NCI-H69 (cell line): ENCODE measurements around the gene MUC6.

Experiments
- DNase-seq: peaks from one replicate; lab custom pipeline; 2025; lab: John Stamatoyannopoulos, UW

Gene MUC6

DNA sequence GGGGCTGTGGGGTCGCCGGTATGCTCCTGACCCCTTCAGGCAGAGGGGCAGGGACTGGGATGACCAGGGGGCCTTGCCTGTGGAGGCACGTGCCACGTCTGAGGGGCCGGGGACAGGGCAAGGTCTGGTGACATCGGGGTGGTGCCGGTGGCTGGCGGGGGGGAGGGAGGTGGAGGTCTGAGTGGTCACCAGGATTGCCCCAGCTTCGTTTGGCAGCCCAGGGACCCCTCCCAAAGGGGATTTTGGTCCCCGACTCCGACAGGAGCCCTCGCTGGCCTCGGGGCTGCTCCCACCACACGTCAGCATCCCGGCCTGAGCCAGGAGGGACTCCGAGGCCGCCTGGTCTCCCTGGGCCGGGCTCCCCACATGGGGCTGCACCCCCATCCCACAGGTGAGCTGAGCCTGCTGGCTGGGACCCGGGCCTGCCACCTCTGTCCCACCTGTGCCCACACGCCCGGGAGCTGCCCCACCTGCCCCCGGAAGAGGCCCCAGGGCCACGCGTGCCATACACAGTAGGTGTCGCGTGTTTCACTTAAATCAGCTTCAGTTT, 1.1 kb upstream of the MUC6 start:
- DNase-seq = no peak

DNA sequence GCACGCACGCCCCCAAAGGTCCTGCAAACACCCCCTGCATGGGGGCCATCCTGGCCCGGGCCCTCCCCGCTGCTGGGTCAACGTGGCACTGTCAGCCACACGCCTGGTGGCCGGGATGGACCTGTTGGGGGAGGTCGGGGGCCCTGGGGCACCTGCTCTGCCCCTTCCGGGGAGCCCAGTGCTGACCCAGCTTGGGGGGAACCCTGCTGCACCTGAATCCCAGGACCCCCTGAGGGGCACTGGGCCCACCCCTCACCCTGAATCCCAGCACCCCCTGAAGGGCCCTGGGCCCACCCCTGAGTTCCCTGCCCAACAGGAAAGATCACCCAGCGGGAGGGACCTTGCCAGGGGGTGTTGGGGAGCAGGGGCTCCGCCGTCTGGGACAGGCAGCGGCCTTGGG, 413 bp upstream of the MUC6 start:
- DNase-seq = no peak

DNA sequence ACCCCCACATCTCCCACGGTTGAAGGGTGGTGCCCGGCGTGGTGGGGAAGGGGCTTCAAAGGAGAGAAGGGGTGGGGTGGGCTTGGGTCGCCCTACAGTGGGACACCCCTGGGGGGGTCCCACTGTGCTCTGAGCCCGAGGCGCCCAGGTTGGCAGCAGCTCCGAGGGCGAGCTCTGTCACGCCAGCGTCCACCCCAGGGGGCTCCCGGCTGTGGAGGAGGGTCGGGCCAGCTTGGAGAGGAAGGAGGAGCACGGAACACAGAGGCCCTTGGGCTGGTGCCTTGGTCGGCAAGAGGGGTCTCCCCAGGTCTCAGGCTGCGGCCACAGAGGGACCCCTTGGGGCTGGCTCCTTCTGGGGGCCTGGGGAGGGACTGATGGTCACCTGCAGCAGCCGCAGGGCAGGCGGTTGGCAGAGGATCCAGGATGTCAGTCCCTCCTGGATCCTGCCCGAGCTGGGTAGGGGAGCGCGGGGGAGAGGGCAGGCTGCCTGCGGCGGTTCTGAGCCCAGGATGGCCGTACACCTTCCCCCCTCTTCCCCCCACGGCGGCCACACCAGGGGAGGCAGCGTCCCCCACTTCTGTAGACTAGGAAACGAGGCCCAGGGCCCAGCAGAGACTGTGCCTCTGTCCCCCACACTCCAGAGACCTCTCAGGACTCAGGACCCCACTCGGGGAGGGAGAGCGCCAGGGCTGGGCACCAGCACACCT, 788 bp downstream of the MUC6 start:
- DNase-seq = no peak

DNA sequence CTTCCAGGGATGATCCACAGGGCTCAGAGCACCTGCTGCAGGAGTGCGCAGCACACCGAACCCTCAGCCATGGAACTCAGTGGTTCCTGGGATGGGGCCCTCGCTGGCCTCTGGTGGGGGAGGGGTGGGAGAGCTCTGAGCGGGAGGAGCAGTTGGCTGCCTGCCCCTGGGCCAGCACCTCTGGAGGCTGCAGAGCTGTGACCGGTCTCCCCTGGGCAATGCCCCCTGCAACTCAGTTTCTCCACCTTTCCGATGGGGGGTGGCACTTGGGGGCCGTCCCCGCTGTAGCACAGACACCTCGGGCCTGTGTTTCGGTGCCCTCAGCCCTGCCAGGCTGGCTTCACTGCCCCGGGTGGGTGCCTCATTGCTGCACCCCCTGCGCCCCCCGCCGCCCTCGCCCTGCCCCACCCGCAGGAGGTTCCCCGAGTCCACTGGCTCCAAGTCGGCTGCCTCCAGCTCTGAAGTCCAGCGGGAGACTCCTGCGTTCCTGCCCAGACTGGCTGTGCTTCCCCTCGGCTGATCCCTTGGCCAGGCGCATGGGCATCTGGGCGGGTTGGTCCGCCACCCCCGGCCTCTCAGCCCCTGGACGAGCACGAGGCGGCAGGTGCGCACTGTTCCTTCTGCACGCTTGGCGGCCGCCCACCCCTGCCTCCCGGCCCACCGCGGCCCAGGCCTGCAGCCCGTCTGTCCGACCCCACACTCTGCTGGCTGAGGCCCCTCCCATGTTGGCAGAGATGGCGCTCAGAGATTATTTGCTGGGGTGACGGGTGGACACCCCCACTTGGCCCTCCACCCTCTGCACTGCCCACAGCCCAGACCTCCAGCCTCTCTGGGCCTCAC, 1.8 kb downstream of the MUC6 start:
- no peak for DNase-seq

DNA sequence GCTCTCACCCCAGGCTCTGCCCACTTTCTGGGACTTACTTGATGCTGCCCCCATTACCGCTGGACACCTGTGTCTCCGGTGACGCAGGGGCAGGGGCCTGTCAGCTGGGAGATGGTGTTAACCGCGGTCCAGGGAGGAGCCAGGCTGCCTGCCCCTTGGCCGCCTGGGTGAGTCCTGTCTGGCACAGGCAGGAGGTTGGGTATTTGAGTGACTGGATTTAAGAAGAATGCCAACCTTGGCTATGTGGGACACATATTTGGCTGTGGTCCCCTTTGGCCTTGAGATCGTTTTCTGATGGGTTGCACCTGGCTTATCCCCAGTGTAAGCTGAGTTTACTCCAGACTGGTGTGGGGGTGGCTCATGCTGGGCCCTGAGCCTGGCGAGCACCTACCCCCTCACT, 2.5 kb downstream of the MUC6 start:
- DNase-seq = no peak

DNA sequence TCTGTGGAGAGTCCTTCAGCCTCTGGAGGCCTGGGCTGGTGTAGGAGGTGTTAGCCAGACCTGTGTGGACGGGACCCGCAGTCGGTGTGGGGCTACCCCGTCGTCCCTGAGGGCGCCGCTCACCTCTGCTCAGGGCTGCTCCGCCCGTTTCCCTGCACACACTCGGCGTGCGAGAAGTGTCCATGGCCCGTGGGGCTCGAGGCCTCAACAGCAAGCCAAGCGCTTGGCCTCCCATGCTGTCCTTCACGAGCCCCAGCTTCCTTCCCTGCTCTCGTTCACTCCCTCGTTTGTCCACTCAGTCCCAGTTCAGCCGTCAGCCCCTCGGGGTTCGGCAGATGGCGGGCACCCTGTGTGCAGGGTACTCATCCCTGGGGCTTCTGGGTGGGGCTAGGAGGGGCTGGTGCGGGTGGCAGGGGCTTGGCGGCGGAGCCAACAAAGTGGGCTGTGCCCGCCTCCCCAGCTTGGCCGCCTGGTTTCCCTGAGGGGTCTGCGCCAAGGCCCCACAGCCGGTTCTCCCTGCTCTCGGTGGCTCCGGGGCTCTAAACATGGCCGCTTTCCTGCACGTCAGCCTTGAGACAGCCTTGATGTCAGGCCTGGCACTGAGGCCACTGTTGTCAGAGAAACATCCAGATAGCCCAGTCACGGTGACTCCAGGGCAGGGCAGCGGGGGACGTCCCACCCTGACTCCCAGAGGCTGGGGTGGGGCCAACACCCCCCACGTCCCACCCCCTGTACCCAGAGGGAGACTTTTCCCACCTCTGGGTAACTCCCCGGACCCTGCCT, 3.3 kb downstream of the MUC6 start:
- DNase-seq = no peak

DNA sequence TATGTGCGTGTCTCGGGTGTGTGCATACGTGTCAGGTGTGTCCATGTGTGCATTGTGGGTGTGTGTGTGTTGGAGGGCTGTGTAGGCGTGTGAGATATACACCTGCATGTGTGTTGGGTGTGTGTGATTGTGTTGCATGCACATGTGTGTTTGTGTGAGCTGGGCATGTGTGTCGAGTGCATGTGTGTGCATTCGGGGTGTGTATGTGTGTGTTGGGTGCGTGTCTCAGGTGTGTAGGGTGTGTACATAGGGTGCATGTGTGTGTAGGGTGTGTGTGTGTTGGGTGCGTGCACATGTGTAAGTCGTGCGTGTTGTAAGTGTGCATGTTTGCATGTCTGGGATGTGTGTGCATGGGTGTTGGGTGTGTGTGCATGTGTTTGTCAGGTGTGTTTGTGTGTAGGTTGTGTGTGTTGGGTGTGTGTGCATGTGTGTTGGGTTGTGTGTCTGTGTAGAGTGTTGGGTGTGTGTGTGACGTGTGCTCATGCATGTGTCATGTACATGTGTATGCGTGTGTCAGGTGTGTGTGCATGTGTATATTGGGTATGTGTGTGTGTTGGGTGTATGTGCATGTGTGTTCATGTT, 4.1 kb downstream of the MUC6 start:
- no peak for DNase-seq

DNA sequence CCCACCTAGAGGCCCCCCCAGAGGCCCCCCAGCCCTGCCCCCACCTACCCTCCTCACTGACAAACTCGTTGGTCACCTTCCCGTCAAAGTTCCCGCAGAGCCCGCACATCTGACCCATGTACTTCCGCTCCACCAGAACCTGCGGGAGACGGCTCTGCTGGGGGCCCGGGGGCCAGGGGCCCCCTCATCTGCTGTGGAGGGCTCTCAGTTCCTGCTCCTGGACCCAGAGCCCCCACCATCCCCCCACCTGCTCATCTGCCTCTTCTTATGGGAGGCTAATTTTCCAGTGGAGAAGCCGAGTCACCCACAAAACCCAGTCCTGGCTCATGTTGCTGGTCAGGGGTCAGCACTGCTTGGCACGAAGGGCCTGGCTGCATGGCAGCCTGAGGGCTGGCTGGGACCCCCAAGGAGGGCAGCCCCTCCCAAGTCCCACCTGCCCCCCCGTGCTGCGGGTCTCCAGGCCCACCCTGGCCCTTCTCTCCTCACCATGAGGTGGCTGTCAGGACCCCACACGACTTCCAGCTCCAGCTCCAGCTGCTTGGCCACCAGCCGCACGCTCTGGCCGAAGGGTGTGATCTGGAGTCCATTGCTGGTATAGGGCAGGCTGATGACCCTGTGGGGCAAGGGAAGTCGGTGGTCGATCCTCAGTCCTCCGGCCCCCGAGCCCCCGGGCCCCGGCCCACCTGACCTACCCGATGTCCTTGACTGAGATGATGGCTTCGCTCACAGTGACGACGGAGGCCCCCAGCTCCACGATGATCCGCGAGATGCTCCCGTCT, 5.2 kb downstream of the MUC6 start:
- no peak for DNase-seq

DNA sequence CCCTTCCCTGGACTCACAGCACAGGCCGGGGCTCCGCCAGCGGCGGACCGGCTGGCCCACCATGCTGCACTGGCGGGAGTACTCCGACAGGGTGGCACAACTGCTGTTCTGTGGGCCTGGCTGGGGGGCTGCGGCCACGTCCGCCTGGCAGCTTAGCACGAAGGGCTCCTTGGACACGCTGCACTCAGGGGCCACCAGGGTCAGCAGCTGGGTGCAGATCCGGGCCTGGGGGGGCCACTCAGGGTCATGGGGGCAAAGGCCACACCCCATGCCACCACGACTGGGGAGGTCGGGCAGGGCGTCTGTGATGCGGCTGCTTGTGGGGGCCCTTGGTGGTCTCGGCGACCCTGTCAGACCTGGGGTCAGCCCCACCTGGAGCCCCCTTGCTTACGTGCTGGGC, 6.0 kb downstream of the MUC6 start:
- no peak for DNase-seq

DNA sequence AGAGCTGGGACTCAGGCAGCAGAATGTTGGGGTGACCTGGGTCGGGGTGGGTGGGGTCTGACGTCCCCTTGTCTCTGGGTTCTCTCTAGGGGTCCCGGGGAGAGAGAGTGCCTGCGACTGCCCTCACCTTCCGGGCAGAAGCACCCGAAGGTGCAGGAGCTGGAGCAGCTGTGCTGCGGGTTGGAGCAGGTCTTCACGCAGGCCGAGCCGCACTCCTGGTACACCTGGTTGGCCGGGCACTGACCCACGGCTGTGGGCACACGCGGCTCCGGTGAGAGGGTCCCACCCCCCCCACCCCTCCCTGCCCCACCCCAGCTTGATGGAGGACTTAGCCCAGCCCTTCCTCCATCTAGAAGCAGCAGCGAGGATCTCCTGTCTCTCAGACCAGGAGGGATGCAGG, 6.4 kb downstream of the MUC6 start:
- no peak for DNase-seq

DNA sequence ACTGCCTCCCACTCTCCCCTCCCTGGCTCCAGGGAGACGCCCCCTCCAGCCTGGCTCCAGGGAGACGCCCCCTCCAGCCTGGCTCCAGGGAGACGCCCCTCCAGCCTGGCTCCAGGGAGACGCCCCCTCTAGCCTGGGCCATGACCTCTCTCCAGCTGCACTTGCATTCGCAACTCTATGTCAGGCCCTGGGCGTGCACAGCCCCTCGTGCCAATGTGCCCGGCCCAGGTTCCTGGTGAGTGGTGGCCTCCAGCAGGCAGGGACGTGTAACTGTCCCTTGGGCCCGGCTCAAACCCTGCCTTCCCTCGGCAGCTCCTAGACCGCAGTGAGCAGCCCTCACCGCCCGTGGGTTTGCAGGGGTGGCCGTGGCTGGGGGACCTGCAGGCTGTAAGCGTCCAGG, 6.9 kb downstream of the MUC6 start:
- DNase-seq = no peak

DNA sequence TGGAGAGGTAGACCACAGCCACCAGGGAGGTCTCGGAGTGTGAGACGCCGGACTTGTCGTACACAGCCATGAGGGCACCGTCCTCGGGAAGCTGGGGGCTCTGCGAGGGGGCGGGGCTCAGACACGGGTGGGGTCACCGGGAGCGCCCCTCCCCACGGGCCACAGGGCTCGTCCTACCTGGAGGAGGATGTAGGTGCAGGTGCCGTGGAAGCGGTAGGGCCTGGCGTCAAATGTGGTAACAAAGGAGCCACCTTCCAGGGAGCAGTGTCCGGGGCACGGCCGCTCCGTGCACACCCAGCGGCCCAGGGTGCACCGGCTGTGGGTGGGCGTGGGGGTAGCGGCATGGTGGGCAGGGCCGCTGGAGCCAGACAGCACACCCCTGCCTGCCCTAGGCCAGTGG, 7.5 kb downstream of the MUC6 start:
- DNase-seq = no peak

DNA sequence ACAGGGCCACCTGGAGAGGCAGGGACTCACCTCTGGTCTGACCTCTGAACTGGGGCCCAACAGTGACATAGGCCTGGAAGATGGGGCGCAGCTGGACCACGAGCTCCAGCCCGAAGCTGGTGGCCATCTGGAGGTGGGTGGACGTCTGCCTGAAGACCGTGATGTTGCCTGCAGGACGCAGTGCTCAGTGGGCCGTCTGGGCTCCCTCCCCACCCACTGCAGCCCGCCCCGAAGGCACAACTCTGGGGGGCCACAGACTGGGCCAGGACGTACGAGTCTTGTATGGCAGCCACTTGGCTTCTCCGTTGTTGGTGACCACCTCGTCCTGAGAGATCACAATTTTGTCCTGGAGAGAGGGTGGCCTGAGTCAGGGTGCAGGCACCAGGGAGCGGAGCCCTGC, 7.9 kb downstream of the MUC6 start:
- DNase-seq = no peak

DNA sequence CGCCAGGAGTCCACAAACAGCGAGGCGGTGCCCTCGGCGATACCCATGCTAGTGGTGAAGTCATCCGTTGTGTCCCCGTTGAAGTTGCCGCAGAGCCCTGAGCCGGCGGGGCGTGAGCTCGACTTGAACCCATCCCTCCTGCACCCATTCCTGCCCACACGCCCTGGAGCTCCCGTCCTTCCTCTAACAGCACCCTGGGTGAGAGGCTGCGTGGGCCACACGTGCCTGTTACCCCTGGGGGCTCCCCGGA, 8.3 kb downstream of the MUC6 start:
- no peak for DNase-seq

DNA sequence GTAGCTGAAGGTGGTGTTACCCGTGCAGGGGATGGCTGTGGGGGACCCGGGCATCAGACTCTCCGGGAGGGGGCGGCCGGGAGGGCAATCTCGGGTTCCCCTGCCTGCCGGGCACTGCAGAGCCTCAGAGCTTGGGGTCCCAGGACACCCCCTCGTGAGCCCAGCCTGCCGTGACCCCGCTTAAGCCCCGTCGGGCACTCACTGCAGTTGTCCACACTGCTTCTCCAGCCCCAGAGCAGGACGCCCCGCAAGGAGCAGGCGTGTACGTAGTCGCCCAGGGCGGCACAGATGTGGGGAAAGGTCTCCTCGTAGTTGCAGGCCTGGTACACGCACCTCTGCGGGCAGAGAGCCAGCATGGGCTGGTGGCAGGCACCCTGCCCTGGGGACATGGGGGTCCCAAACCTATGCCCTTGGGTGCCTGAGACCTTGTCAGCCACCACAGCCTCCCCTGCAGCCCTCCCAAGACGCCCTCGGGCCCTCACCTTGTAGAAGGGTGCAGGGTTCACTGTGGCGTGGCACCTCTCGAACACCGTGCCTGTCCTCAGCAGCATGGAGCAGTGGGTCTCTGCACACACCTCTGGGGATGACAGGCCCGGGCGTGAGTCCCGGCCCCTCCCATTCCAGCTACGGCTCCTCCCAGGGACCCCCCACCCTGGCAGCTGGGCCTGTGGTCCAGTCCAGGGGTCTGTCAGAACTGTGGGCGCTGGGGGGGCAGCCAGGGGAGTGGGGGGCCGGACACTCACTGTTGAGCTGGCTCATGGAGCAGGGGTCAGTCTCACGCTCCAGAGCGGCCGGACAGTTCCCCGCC, 8.8 kb downstream of the MUC6 start:
- DNase-seq = no peak

DNA sequence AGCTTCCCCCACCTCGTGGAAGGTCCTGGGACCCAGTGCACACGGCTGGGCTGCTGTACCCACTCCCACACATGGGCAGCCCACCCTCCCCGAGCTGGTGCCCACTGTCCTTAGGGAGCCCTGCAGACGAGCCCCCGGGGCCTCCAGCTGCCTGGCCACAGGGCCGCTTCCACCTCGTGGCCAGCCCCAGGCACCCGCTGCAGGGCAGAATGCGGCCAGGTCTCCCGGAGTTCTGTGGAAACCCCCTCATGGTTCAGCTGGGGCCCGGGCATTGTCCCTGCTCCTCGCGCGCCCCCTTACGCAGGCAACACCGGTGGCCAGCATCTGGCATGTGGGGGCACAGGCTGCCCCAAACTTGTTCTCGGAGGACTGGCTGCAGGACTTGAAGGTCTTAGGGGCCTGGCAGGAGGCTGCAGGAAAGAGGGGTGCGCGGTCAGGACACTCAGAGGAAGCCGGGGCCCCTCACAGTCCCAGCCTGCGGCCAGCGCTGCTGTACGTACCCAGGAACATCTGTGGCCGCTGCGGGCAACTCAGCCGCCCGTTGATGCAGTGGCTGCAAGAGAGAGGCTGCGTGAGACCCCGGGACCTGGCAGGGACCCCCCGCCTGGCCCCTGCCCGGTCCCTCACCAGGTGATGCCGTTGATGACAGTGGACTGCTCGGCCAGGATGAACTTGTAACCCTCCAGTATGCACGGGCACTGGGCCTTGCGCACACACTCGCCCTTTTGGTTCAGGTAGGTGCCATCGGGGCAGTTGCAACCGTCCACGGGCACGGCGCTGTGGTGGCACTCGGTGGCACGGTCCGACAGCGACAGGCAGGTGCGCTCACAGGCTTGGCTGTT, 9.7 kb downstream of the MUC6 start:
- DNase-seq = no peak

DNA sequence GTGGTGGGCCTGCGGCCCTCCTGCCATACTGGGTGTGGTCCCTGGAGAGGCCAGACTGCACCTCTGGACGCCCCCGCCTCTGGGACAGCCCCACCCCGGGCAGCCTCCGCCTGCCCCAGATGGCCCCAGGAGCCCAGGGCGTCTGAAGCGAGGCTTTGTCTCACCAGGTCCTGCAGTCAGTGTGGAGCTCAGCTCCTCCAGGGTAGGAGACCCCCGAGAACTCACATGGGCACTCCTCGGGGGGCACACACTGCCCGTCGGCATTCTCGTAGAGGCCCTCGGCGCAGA, 10.4 kb downstream of the MUC6 start:
- no peak for DNase-seq

DNA sequence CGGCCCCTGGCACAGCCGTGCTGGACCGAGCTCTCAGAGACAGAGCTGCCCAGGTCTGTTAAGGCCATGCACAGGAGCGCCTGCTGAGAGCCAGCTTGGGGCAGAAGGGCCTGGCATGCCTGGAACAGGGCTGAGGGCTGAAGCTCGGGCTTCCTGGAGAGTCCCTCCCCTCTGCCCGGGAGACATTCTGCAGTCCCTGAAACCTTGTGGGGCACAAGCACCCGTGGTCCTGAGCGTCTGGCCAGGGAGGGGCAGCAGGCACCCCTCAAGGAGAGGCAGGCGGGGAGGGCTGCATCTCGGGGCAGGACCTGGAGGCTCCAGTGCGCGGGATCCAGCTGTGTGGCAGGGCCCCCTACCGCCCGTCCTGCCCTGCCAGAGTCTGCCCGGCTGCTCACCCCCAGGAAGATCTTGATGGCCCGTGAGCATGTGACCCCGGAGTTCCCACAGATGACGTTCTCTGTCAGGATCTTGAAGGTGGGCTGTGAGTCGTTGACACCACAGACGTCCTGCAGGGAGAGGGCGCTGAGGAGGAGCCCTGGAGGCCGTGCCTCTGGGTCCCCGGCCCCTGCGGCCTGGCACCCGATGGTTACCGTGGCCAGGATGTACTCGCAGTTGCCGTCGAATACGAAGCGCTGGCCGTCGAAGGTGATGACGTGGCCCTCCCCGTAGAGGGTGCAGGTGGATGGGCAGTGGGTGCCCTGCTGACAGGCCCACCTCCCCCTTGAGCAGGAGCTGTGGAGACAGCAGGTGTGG, 10.9 kb downstream of the MUC6 start:
- no peak for DNase-seq

DNA sequence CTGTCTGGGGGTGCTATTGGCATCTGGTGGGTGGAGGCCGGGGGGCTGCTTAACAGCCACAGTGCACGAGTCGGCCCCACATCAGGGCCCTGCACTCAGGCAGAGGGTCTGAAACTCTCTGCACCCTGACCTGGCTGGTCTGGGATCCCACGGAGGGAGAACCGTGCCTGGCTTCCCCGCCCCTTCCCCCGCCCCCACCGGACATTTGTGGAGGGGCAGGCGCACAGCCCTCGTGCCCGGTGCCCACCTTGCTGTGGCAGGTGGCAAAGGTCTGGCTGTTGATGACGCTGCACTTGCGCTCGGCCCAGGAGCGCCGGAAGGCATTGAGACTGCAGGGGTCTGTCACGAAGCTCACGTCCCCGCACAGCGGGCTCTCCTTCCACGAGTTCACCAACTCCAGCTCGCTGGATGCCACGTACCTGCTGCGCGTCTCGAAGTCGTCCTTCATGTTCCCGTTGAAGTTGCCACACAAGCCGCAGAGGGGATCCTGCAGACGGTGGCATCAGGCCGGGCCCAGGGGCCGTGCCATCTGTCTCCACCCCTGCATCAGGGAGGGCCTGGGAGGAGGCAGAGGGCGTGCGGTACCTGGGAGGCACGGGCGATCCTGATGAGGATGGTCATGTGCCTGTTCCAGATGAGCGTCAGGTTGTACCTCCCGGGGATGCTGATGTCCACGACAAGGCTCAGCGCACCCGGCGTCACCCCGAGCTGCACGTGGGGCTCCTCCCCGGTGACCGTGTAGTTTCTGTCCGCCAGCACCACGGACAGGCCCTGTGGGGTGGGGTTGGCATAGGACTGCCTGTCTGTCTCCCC, 11.7 kb downstream of the MUC6 start:
- DNase-seq = no peak
